Thyroid gland (tissue), 4 donors: ENCODE measurements around the gene AFAP1L2. TPM values are rescaled to one million over a fixed set of nuclear protein-coding genes. Genes with fewer than 3 reads are reported as not detected.

ENCODE experiments used
- DNase-seq, 2 donors: peaks; one replicate each; pipeline ENCODE4 v3.0.0-alpha.2; 2019
- H3K27ac ChIP-seq, 3 donors: fragments of 200-600 bp; sonication (generic); 1 replicate in 2 of 3; 2 replicates in 1 of 3; pipeline ENCODE4 v1.5.1; 2016 to 2019; ENCODE audit warnings: mild to moderate bottlenecking in 1 of 3, moderate library complexity in 1 of 3
- H3K27me3 ChIP-seq: fragments of 200-600 bp; sonication (generic); one replicate; pipeline ENCODE4 v1.5.1; 2019
- H3K36me3 ChIP-seq, 2 donors: fragments of 200-600 bp; sonication (generic); one replicate each; pipeline ENCODE4 v1.5.1; 2016 to 2019
- H3K4me1 ChIP-seq, 2 donors: fragments of 200-600 bp; sonication (generic); one replicate each; pipeline ENCODE4 v1.5.1; 2017 to 2019
- H3K4me3 ChIP-seq, 3 donors: fragments of 200-600 bp; sonication (generic); replicated peaks in 1 of 3; 1 replicate in 2 of 3; 2 replicates in 1 of 3; pipeline ENCODE4 v1.5.1; 2016; ENCODE audit warnings: mild to moderate bottlenecking in 1 of 3
- H3K9me3 ChIP-seq: fragments of 200-600 bp; sonication (generic); one replicate; pipeline ENCODE4 v1.5.1; 2017
- CTCF ChIP-seq, 6 experiments: fragments of 200-600 bp in 3 of 6; fragments of 450-650 bp in 3 of 6; sonication (generic) in 3 of 6; IDR thresholded peaks; one replicate each; pipeline ENCODE4 v1.5.1; 2016 to 2019; ENCODE audit warnings: antibody characterized with exemption in 6 of 6, mild to moderate bottlenecking in 2 of 6, inconsistent platforms in 1 of 6, moderate library complexity in 1 of 6
- POLR2A ChIP-seq, 2 donors: fragments of 450-650 bp; IDR thresholded peaks; one replicate each; pipeline ENCODE4 v1.6.1; 2017; ENCODE audit warnings: antibody characterized with exemption in 2 of 2, mild to moderate bottlenecking in 2 of 2, moderate library complexity in 1 of 2
- WGBS, 2 donors: methylation state at CpG; one replicate each; pipeline ENCODE4 v1.1.5; 2017; 5-methylcytosine and 5-hydroxymethylcytosine counted together
- intact Hi-C: fragments of 100-400 bp; cut with DNase I; formaldehyde crosslinking; loops from one replicate; pipeline ENCODE4 v1.15.1; 2023
- total RNA-seq, 4 donors: library from RNA; depleted of rRNA; stranded (reverse); fragments of >200 nt; gene quantifications; one replicate each; pipeline ENCODE4 v1.2.3, GENCODE V29; 2016

The AFAP1L2 gene
- total RNA-seq, 4 donors from 2014 or later, result 135 to 356 (median 299) TPM

- Histone ChIP-seq H3K9me3 (no peaks in the 10 kb centered on the region), H3K36me3 (peaks cover 44 to 54% of the 10 kb centered on the region in 2 donors), H3K4me1 (peaks cover 0 to 15% of the 10 kb centered on the region in 2 donors), H3K27ac (peak overlapping the region in 1 of 3 donors; percentile 56), H3K4me3 (no peak overlapping the region), H3K27me3 (no peaks in the 10 kb centered on the region)
- no peak for TF ChIP-seq CTCF (IDR thresholded peaks at IDR 0.05)
- no peak for TF ChIP-seq POLR2A (IDR thresholded peaks at IDR 0.05)
- 77 to 78% methylated on average over 6 of the region's 6 CpGs for WGBS, 2 donors
- DNase-seq, result peak in 1 of 2 donors; percentile 0
- intact Hi-C loops, result no loop called here
Measured at GRCh38 chr10:114311023-114311422, 93.3 kb downstream of the AFAP1L2 start.

- no peak overlapping the region for H3K4me3 ChIP-seq
- peak in 1 of 2 donors; percentile 2 for DNase-seq
- TF ChIP-seq POLR2A (IDR thresholded peaks at IDR 0.05) (no peak), CTCF (IDR thresholded peaks at IDR 0.05) (no peak)
- peak overlapping the region in 1 of 3 donors; percentile 56 for H3K27ac ChIP-seq
- intact Hi-C loops, result no loop called here
- peaks cover 0 to 15% of the 10 kb centered on the region in 2 donors for H3K4me1 ChIP-seq
- 82 to 83% methylated on average over 10 of the region's 10 CpGs for WGBS, 2 donors
- no peaks in the 10 kb centered on the region for H3K27me3 ChIP-seq
- H3K36me3 ChIP-seq, result peaks cover 44 to 54% of the 10 kb centered on the region in 2 donors
- H3K9me3 ChIP-seq, result no peaks in the 10 kb centered on the region
Measured at GRCh38 chr10:114310346-114310745, 94.0 kb downstream of the AFAP1L2 start.

GRCh38 chr10:114309364-114309651 lies 95.0 kb downstream of the AFAP1L2 start:
- peak in 1 of 2 donors; percentile 1 for DNase-seq
- WGBS, 2 donors, result 80 to 88% methylated on average over 3 of the region's 3 CpGs
- intact Hi-C loops, result loop anchor here (10.0 kb wide), 4 partner anchors 95 to 395 kb away; partner anchors contain the start of gene AFAP1L2

GRCh38 chr10:114308531-114309363 lies 95.6 kb downstream of the AFAP1L2 start:
- H3K9me3 ChIP-seq, result no peaks in the 10 kb centered on the region
- WGBS, 2 donors, result 47 to 48% methylated on average over 9 of the region's 9 CpGs
- peaks cover 39 to 47% of the 10 kb centered on the region in 2 donors for H3K36me3 ChIP-seq
- peaks cover 11 to 29% of the 10 kb centered on the region in 2 donors for H3K4me1 ChIP-seq
- H3K27ac ChIP-seq, result peak overlapping the region in 2 of 3 donors; percentile 56 to 82
- peak; percentile 47 to 53 for DNase-seq
- H3K27me3 ChIP-seq, result no peaks in the 10 kb centered on the region
- no peak overlapping the region for H3K4me3 ChIP-seq
- TF ChIP-seq CTCF (IDR thresholded peaks at IDR 0.05), result no peak
- TF ChIP-seq POLR2A (IDR thresholded peaks at IDR 0.05), result no peak
- intact Hi-C loops, result loop anchor here (10.0 kb wide), 4 partner anchors 96 to 396 kb away; partner anchors contain the start of gene AFAP1L2

More at GRCh38 chr10:114309364-114309651, 95.0 kb downstream of the AFAP1L2 start:
- no peaks in the 10 kb centered on the region for H3K27me3 ChIP-seq
- peaks cover 44 to 53% of the 10 kb centered on the region in 2 donors for H3K36me3 ChIP-seq
- no peaks in the 10 kb centered on the region for H3K9me3 ChIP-seq
- peaks cover 8 to 25% of the 10 kb centered on the region in 2 donors for H3K4me1 ChIP-seq
- peak overlapping the region in 2 of 3 donors; percentile 56 to 82 for H3K27ac ChIP-seq
- no peak for TF ChIP-seq CTCF (IDR thresholded peaks at IDR 0.05)
- no peak overlapping the region for H3K4me3 ChIP-seq

GRCh38 chr10:114307731-114308130 lies 96.6 kb downstream of the AFAP1L2 start:
- no peaks in the 10 kb centered on the region for H3K27me3 ChIP-seq
- intact Hi-C loops, result loop anchor here (10.0 kb wide), 4 partner anchors 97 to 397 kb away; partner anchors contain the start of gene AFAP1L2
- no peak for TF ChIP-seq POLR2A (IDR thresholded peaks at IDR 0.05)
- no peak for TF ChIP-seq CTCF (IDR thresholded peaks at IDR 0.05)
- peak in 1 of 2 donors; percentile 2 for DNase-seq
- no peak overlapping the region for H3K4me3 ChIP-seq
- H3K36me3 ChIP-seq, result peaks cover 29 to 37% of the 10 kb centered on the region in 2 donors
- peaks cover 11 to 29% of the 10 kb centered on the region in 2 donors for H3K4me1 ChIP-seq
- 79 to 93% methylated on average over 10 of the region's 10 CpGs for WGBS, 2 donors
- no peaks in the 10 kb centered on the region for H3K9me3 ChIP-seq
- peak overlapping the region in 1 of 3 donors; percentile 82 for H3K27ac ChIP-seq
